Right lobe of liver (tissue), 4 donors: Measurements from ENCODE around the gene HDAC4.

ENCODE experiments used
- POLR2A ChIP-seq: fragments of 450-650 bp; IDR thresholded peaks from one replicate; pipeline ENCODE4 v1.6.1; 2017; ENCODE audit warnings: antibody characterized with exemption, mild to moderate bottlenecking
- TF ChIP-seq, protein P1 (sequence below), 4 donors: fragments of 200-600 bp in 3 of 4; fragments of 450-650 bp in 1 of 4; IDR thresholded peaks; one replicate each; pipeline versions ENCODE4 v1.5.1 to v1.8.0; 2016 to 2022; ENCODE audit warnings: antibody characterized with exemption in 4 of 4, mild to moderate bottlenecking in 2 of 4
- donor health status: DM: no; HTN: no; CAD: no.
- donor health status: DM: no; HTN: no; CAD: no.
- donor health status: DM: no; HTN: yes; CAD: no.

- TF ChIP-seq, protein P1, sequence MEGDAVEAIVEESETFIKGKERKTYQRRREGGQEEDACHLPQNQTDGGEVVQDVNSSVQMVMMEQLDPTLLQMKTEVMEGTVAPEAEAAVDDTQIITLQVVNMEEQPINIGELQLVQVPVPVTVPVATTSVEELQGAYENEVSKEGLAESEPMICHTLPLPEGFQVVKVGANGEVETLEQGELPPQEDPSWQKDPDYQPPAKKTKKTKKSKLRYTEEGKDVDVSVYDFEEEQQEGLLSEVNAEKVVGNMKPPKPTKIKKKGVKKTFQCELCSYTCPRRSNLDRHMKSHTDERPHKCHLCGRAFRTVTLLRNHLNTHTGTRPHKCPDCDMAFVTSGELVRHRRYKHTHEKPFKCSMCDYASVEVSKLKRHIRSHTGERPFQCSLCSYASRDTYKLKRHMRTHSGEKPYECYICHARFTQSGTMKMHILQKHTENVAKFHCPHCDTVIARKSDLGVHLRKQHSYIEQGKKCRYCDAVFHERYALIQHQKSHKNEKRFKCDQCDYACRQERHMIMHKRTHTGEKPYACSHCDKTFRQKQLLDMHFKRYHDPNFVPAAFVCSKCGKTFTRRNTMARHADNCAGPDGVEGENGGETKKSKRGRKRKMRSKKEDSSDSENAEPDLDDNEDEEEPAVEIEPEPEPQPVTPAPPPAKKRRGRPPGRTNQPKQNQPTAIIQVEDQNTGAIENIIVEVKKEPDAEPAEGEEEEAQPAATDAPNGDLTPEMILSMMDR (IDR thresholded peaks at IDR 0.05) = no peak
- TF ChIP-seq POLR2A = no peak
These were observed 261.3 kb downstream of the HDAC4 start for GRCh38 chr2:239139566-239139965.
